IPS-NIHi11 (cell line): ENCODE data around the gene RBM27.
"Not testable (repeated sequence)": the region's sequence is repeated elsewhere in the genome, so short reads cannot be mapped to it uniquely, and the experiment has no call there.

Experiments used
- DNase-seq: peaks from one replicate; pipeline ENCODE4 v3.0.0; 2012; ENCODE audit warnings: mixed read lengths, low spot score

The RBM27 gene, protein sequence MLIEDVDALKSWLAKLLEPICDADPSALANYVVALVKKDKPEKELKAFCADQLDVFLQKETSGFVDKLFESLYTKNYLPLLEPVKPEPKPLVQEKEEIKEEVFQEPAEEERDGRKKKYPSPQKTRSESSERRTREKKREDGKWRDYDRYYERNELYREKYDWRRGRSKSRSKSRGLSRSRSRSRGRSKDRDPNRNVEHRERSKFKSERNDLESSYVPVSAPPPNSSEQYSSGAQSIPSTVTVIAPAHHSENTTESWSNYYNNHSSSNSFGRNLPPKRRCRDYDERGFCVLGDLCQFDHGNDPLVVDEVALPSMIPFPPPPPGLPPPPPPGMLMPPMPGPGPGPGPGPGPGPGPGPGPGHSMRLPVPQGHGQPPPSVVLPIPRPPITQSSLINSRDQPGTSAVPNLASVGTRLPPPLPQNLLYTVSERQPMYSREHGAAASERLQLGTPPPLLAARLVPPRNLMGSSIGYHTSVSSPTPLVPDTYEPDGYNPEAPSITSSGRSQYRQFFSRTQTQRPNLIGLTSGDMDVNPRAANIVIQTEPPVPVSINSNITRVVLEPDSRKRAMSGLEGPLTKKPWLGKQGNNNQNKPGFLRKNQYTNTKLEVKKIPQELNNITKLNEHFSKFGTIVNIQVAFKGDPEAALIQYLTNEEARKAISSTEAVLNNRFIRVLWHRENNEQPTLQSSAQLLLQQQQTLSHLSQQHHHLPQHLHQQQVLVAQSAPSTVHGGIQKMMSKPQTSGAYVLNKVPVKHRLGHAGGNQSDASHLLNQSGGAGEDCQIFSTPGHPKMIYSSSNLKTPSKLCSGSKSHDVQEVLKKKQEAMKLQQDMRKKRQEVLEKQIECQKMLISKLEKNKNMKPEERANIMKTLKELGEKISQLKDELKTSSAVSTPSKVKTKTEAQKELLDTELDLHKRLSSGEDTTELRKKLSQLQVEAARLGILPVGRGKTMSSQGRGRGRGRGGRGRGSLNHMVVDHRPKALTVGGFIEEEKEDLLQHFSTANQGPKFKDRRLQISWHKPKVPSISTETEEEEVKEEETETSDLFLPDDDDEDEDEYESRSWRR

DNA sequence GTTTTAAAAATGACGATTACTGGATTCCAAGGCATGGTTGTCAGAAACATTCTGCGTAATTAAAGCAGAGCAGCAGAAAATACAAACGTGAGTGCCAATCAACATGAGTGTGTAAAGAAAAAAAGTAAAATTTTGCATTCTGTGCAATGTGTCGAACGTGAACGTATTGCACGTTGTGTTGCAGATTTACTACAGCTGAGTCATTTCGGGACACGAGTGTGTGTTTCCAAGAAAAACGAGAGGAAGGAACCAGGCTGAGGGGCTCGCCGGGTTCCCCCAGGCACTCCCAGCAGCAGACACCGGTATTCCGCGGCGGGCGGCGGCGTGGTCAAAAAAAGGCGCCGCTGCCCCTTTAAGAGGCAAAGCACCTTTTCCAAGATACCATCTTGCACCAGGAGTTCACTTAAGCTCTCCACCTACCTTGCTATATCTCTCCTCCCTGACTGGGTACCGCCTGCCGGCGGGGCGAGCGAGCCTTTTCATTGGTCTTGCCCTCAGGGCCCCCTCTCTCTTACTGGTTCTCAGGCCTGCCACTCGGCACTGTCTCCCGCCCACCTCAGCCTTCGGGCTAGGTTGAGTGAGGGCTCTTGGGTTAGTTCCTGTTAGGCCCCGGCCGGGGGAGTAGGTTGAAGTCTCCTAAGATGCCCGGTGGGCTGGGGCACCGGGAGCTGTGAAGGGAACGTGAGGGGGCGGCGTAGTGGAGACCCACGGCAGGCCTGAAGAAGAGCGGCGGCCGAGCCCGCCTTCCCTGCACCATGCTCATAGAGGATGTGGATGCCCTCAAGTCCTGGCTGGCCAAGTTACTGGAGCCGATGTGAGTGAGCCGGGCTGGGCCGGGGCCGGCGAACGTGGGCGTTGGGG, at the start of gene RBM27:
TSS of gene RBM27 (plus strand) at position 595 of the 861 bp plus-strand sequence. CDS start at position 756, 161 bp downstream.
- peak; percentile 99 for DNase-seq

DNA sequence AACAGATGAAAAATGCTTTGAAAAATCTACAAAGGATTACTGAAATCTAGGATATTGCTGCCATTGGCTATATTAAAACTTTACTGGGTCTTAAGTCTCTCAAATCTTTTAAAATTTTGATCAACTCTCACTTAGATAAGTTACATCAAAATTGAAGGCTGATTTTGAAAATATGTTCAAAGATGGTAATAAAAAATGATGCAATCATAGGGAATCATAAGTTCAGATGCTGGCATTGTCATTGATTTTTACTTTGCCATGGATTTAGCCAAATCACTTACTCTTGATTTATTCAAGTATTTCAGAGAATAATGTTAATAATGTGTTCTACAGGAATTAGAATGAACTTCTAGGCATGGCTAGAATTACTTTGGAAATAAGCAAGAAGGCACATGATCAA, 45.1 kb upstream of the RBM27 start:
- DNase-seq, result no peak

DNA sequence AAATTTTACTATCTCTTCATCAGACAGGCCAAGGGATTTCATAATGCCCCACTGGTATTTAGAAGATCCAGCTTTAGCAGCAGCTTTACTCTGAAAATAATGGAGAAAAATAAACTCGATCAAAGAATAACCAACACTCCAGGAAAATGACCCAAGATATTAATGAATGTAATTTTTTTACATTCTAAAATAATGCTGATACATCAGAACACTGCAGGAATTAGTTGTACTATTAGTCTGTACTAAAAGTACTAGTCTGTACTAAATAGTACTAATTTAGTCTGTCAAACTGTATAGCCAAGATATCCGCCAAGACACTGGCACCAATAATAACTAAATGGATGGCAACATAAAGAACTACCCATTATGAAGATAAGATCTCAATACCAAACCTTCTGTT, 39.0 kb upstream of the RBM27 start:
- no peak for DNase-seq

DNA sequence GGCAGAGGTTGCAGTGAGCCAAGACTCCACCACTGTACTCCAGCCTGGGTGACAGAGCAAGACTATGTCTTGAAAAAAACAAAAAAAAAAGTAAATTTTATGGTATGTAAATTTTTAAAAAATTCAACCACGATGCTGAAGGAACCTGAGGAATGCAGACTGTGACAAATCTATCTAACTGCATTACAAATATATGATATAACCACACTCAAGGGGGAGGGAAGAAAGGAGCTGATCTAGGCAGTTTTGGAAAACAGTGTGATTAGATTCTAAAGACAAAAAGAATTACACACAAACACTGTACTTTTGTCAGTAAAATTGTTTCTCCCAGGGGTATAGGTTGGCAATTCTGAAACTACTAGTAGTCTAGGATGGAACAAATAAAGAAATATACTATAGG, 37.9 kb upstream of the RBM27 start:
- no peak for DNase-seq

DNA sequence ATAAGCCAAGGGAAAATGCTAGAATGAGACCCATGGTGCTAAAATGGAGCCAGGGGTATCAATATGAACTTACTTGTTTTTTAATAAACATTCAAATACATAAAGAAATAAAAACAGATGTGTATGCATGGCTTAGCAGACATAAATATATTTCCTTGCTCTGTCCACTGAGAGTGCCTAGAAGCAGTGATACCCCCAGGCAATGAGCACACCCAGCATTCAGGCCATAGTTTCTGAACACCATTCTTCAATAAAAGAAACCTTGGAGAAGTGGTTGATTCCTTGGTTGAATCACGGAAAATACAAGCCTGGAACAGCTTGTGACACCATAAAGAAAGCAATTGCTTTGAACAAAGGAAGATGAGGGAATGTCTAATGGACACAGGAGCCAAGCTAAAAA, 37.5 kb upstream of the RBM27 start:
- no peak for DNase-seq

DNA sequence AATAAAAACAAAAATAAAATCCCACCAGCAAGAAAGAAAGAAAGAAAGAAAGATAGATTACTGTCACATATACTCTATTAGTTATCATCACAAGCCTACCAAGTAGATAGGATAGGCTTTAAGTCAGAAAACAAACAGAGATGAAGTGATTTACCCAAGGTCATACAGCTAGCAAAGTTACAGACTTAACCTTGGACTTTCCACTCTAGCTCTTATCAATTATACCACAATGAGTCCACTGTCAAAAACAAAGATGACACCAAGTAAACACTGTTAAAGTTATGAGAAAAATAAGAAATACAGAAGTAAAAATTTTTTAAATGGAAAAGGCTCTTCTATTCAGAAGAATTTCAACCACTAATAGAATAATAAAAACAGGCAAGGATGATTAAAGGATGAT, 34.3 kb upstream of the RBM27 start:
- no peak for DNase-seq

DNA sequence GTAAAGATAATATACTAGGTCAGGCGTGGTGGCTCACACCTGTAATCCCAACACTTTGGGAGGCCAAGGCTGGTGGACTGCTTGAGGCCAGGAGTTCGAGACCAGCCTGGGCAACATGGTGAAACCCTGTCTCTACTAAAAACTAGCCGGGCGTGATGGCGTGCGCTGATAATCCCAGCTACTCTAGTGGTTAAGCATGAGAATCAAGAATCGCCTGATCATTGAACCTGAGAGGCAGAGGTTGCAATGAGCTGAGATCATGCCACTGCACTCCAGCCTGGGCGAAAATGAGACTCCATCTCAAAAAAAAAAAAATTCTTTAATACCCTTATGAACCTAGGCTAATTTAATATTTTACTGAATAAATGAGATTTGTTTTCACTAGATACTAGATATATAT, 30.4 kb upstream of the RBM27 start:
- DNase-seq, result not testable (repeated sequence)

DNA sequence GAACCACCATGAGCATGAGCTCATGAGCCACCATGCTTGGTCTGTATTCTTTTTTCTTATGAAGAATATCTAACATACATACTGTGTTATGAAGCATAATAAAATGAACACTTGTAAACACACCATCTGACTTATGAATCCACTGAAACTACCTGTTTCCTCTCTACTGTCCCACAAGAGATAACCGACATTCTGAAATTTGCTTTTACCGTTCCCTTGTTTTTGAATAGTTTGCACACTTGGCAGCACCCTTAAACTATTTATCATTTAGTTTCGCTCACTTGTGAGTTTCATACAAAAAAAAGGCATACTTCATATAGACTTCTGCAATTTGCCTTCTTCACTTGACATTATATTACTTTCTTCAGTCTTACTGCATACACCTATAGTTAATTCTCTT, 29.8 kb upstream of the RBM27 start:
- DNase-seq, result no peak

DNA sequence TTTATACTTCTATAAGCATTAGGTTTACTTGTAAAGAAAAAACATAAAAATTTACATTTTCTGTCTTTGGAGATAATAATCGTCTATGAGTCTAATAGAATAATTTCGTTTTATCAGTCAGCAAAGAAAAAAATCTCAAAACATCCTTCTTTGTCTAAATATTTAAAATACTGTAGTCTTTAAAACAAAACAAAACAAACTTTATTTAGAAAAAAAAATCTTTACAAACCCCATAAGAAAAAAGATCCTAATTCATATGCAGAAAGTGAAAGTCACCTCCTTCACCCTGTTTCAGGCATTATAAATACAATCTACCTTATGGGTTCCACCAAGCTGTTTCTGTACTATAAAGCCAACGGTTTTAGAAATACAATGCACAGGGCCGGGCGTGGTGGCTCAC, 26.6 kb upstream of the RBM27 start:
- DNase-seq, result no peak

DNA sequence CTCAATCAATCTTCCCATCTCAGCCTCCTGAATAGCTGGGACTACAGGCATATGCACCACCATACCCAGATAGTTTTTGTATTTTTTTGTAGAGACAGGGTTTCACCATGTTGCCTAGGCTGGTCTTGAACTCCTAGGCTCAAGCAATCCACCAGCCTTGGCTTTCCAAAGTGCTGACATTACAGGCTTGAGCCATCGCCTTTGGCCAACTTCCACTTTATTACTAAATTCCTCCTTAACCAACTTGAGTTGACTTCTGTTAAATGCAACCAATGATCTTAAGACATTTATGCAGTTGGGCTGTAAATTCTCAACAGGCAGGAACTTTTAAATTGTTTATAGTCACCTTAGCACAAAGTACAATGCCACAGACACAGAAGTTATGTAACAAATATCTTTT, 23.7 kb upstream of the RBM27 start:
- DNase-seq, result no peak

DNA sequence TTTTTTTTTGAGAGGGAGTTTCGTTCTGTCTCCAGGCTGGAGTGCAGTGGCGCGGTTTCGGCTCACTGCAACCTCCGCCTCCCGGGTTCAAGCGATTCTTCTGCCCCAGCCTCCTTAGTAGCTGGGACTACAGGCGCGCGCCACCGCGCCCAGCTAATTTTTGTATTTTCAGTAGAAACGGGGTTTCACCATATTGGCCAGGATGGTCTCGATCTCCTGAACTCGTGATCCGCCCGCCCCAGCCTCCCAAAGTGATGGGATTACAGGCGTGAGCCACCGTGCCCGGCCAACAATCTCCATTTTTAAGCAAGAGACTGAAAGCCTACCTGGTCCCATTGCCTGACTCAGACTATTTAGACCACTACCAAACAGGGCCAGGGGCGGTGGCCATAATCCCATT, 20.0 kb upstream of the RBM27 start:
- DNase-seq, result not testable (repeated sequence)

DNA sequence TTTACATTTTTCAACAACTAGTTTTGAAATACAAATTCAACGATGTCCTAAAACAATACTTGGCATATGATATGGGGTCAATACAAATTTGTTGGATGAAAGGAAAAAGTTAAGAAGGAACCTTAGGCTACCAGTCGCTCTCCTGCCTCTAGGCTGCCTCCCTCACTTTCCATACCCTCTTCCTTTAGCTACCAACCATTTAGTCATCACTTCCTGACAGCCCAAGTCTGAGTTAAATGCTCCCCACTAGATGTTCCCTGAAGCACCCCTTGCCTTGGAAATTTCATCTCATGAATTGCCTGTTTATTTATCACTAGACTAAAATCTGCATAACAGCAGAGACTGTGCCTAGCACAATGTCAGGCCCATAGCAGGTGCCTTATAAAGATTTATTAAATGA, 18.2 kb upstream of the RBM27 start:
- DNase-seq, result no peak

DNA sequence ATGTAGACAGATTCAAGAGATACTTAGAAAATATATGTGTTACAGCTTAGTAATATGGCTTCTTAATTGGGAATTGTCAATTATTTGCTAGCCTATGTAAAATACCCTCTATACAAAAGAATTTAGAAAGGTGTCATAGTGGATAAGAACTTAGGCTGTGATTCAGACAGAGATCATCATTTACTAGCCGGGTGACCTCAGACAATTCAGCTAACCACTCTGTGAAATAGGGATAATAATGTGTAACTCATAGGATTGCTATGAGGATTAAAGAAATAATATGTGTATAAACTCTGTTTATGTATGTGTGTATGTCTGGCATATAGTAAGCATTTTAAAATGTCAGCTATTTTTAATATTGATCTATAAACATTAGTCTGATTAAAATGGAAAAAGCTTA, 15.0 kb upstream of the RBM27 start:
- no peak for DNase-seq

DNA sequence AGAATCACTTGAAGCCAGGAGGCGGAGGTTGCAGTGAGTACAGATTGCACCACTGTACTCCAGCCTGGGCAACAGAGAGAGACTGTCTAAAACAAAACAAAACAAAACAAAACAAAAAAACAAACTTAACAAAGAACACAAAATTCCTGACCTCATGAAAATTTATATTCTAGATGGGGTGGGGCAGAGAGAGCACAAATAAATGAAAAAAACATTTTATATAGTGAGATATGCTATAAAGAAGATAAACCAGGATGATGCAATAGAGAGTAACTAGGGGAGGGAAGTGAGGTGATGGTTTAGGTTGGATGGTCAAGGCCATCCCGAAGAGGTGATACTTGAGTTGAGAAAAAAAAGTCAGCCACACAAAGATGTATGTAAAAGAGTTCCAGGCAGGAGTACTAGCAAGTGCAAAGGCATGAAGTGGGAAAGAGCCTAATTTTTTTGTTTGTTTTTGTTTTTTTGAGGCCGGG, 10.8 kb upstream of the RBM27 start:
- DNase-seq, result no peak

DNA sequence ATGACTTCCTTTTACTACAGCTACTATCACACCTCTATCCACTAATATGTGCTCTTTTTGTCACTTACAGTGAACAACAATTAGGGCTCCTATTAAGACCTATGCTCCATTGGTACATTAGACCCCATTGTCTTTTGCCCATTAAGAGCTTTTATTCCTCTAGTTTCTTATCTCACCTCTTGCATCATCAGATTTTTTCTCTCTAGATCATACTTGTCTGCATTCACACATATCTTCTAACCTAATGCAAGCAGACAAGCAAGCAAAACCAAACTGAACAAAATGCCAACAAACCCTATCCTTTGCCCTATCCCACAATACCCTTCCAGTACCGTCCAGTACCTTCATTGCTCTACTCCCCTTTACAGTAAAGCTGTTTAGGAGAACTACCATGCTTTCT, 10.1 kb upstream of the RBM27 start:
- no peak for DNase-seq

DNA sequence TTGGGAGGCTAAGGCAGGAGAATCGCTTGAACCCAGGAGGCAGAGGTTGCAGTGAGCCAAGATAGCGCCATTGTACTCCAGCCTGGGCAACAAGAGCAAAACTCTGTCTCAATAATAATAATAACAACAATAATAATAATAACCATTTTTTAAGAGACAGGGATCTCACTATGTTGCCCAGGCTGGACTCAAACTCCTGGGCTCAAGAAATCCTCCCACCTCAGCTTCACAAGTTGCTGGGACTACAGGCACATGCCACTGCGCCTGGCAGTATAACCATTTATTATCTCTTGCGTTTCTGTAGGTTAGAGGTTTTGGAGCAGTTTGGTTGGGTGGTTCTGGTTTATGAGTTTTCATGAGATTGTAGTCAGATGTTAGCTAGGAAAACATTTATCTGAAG, 8.4 kb upstream of the RBM27 start:
- DNase-seq, result not testable (repeated sequence)

DNA sequence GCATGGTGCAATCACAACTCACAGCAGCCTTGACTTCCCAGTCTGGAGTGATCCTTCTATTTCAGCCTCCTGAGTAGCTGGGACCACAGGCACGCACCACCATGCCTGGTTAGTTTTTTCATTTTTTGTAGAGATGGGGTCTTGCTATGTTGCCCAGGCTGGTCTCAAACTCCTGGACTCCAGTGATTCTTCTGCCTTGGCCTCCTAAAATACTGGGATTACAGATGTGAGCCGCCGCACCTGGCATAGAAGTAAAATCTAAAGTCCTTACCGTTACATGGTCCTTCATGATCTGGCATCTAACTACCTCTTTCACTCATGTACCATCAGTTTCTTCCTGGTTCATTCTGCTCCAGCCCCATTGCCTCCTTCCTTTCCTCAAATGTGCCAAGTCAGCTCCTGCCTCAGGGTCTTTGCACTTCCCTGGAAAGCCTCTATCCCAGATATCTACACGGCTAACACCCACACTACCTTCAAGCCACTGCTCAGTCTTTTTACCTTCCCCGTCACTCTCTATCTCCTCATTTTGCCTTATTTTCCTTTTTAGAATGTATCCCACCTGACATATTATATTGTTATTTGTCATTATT, 6.9 kb upstream of the RBM27 start:
- no peak for DNase-seq

DNA sequence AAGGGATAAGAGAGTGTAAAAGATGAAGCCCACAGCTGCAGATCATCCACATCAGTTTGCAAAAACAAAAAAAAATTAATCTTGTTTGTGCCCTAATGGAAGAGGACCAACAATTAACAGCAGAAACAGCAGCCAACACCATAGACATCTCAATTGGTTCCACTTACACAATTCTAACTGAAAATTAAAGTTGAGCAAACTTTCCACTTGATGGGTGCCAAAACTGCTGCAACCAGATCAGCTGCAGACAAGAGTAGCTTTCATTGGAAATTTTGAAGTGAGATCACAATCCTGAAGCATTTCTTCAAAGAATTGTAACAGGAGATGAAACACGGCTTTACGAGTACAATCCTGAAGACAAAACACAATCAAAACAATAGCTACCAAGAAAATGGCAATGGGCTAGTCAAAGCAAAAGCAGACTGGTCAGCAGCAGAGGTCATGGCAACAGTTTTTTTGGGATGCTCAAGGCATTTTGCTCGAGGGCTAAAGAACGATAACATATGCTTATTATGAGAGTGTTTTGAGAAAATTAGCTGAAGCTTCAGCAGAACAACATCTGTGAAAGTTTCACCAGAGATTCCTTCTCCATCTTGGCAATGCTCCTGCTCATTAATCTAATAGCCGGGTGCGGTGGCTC, 4.1 kb upstream of the RBM27 start:
- DNase-seq, result no peak

DNA sequence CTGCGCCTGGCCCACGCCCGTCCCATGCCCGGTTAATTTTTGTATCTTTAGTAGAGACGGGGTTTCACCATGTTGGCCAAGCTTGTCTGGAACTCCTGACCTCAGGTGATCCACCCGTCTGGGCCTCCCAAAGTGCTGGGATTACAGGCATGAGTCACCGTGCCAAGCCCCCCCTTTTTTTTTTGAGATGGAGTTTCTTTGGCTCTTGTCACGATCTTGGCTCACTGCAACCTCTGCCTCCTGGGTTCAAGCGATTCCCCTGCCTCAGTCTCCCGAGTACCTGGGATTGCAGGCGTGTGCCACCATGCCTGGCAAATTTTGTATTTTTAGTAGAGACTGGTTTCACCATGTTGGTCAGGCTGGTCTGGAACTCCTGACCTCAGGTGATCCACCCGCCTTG, 1.6 kb upstream of the RBM27 start:
- not testable (repeated sequence) for DNase-seq

DNA sequence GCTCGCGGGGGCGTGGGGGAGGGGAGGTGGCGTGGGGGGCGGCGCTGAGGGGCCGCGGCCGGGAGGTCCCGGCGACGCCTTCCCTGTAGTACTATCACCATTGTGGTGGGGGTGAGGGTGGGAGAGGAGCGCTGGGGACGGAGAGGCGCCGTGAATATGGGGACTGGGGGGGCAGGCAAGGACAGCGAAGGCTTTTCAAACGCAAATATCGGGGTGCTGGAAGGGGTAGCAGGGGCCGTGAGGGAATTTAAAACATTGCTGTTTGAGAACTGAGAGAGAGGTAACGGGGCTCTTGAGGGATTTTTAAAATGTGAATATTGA, 427 bp downstream of the RBM27 start:
- no peak for DNase-seq
